ENCODE data around the gene TPMT.
A peak's percentile ranks its signal among the peaks of the same experiment; 100 is the strongest.
"Not testable (repeated sequence)": the region's sequence is repeated elsewhere in the genome, so short reads cannot be mapped to it uniquely, and the experiment has no call there.

Gene TPMT

DNA sequence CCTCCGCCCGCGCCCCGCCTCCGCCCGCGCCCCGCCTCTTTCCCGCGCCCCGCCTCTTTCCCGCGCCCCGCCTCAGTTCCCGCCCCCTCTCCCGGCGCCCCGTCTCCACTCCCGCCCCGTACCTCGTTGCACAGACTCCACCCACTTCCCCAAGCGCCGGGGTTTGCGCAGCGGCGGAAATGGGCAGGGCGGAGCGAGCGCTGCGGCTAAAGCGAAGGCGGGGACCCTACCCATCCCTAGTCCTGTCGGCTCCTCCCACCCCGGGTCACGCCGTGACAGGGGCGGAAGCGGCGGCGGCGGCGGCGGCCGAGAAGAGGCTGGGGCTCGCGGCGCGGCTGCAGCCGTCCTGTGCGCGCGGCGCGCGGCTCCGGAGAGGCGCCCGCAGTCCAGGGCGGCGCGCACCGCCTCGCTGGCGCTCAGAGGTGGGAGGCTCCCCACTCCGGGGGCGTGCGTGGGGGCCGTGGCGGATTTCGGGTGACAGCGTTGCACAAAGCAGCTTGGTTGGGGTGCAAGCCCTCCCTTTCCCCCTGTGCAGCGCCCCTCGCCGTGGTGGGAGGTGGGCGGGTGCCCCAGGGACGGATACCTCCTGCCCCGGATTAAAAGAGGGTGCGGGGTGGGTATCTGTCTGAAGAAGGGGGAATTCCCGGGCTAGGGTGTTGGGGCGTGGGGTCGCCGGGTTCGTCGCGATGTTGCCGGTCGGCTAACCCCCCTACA lies 430 bp upstream of the TPMT start, which contains the start of gene KDM1B:
TSS of gene KDM1B (plus strand) at position 273 of the 714 bp plus-strand sequence. CDS start 4,474 bp downstream, outside the sequence.
- peak; percentile 95 for DNase-seq

DNA sequence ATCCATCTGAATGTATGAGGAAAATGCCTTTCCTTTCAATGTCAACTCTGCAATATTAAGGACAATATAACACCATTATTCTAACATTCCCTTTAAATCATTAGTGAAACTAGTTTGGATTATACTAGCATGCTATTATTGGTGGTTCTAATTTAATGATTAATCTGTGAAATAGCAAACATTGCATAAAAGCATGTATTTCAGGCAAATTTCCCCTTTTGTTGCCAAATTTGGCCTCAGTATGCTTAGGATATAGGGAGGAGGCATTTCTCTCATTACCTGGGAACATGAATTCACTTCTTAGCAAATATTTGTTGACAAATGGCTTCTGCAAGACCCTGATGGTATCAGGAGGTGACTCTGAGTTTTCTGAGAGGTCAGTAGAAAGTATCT lies 1.6 kb downstream of the TPMT start:
- DNase-seq, result no peak

DNA sequence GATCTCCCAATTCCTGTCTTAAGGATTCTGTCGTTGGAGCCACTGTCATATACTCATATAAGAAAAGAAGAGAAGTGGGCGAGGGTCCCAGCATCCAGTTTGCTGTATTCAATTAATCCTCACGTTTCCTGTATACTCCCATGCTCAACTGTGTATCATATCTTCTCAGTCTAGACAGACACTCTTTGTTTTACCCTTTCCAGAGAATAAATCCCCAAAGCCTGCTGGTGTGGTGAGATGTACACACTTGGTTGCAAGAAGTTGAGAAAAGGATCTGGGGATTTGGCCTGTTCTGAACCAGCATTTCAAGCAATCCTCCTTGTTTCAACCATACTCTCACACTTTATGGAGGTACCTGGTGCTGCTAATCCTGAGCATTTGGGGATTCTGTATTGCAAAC lies 3.1 kb downstream of the TPMT start:
- no peak for DNase-seq

DNA sequence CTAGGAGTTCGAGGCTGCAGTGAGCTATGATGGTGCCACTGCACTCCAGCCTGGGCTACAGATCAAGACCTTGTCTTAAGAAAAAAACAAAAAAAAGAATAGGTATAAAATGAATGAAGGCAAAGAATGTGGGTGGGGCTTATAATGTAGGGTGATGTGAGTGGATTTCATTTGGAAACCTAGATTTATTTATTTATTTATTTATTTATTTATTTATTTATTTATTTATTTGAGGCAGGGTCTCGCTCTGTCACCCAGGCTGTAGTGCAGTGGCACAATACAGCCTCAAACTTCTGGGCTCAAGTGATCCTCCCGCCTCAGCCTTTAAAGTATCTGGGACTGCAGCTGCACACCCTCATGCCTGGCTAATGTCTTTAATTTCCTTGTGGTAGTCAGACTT lies 3.5 kb downstream of the TPMT start:
- DNase-seq, result not testable (repeated sequence)

DNA sequence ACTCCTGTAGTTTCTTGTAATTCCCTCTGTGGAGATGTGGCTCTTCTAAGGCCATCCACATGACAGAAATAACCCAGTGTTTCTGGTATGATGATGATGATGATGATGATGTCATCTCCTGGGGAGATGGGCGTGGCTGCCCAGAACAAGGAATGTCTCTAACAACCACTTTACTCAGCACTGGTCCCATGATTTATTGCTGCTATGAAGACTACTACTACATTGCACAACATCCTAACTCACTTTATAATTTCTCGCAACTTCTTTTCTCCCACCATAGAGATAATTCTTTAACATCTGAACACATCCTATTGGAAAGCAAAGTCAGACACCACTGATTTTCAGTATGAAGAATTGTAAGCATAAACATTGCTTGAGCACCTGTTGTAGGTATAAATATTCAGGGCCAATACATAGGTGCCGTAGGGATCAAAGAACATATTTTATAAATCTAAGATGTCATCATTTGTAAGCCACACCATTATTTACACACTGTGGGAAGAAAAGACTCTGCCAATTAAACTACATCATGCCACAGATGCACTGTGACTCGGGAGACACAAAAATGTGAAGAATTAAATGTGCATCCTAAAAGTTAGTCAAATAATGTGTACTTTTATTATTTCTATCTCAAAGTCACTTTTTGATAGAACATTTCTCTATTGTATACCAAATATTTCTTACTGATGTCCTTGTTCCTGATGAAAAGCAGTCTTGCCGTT lies 6.4 kb downstream of the TPMT start:
- DNase-seq, result peak; percentile 90

DNA sequence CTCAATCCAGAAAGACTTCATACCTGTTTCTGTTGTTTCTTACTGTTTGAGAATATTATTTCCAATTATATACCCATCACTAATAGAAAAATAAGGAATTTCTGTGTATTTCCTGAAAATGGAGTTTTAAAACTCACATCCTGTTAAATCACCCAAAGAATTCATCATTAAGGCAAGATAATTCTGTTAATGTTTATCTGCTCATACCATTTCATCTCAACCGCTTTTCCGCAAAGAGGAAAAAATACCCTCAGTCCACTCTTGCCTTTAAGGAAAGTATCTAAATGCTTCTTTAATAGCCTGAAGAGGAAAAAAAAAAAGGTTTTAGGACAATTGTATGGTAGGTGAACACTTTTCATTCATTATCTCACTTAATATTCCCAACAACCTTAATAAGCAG lies 7.3 kb downstream of the TPMT start:
- DNase-seq, result peak; percentile 51

DNA sequence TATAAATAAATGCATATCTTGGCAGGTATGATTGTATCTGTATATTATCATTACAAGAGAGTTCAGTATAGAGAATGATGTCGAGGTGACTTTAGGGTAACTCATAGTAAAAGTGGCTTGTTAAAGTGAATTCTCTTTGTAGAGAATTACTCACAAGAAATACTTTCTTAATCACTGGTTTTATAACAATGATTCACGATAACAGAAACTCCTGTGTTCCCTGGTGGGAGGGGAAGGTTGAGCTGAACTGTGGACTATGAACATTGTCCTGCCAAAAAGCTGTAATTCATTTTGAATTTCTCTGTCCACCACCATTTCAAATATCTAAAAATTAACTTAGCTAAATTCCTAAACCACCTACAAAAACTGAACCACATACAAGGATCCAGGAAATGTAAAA lies 7.7 kb downstream of the TPMT start:
- peak; percentile 74 for DNase-seq

DNA sequence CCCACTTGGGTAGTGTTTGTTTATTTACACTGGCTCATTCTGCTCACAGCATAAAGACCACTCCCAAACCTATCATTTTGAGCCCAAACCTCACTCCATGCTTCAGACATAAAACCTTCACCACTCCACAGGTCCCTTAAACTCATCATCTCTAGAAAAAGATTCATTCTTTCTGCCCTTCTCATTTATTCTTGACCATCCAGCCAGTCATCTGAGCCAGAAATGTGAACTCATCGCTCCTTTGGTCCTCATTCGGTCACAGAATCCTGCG lies 12.4 kb downstream of the TPMT start:
- no peak for DNase-seq

DNA sequence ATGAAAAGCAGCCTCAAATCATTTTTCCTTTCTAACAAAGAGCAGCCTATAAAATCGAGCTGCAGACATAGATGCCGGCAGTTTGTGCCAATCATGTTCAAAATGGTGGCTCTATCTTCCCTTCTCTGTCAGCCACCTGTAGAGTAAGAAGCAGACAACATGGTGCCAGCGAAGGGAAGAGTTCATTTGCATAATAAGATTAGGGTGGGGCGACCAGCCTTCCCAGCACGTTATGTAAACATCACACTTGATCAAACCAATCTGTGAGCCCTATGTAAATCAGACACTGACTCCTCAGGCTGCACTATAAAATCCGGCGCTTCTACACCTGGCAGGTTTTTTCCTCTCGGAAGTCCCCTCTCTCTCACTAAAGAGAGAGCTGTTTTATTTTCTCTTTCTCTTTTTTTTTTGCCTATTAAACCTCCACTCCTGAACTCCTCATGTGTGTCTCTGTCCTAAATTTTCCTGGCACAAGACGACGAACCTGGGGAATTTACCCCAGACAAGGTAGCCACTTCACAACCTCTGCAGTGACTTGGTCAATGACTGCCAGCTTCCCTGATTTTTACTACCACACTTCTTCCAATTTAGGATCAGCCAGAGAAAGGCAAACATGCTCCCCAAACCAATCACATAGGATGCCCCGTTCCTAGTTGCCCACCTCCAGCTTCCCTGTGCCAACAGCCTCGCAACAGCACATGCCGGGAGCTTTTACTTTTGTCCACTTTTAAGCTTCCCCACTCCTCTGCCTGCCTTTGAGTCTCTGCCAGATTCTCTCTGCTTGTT lies 12.9 kb downstream of the TPMT start:
- DNase-seq, result no peak

DNA sequence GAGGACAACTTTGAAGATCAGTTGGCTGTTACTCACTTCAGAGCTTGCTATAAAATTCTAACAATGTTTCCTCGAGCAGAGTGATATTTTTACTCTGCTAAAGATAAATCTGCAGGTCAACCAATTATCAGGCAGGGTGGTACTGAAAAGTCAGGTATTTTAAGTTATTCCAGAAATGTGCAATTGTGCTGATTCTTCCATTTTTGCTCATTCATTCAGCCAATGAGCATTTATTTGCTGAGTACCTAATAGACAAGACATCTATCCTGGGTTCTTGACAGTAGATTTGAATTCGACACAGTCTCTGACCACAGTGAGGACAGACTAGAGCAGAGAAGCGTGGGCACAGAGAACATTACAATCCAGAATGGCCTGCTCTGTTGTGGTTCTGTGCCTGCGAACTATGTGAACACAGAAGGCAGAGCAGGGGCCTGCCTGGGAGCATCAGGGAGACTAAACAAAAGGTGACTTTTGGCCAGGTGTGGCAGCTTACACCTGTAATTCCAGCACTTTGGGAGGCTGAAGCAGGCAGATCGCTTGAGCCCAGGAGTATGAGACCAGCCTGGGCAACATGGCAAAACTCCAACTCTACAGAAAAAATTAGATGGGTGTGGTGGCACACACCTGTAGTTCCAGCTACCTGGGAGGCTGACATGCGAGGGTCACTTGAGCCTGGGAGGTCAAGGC lies 14.8 kb downstream of the TPMT start:
- no peak for DNase-seq

DNA sequence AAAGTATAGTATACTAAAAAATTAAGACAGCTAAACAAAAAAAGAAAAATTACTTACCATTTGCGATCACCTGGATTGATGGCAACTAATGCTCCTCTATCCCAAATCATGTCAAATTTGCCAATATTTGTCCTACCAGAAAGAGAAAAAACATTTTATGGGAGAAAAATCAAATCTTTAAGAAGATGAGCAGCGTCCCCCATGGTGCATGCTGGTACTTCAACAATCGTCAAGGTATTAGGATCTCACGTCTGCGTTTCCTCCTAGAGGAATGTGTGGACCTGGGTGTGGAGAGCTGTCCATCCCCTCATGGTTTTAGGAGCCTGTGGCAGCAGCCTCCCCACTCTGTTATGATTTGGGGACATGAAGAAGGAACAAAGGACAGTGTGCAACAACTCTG lies 16.0 kb downstream of the TPMT start:
- no peak for DNase-seq

DNA sequence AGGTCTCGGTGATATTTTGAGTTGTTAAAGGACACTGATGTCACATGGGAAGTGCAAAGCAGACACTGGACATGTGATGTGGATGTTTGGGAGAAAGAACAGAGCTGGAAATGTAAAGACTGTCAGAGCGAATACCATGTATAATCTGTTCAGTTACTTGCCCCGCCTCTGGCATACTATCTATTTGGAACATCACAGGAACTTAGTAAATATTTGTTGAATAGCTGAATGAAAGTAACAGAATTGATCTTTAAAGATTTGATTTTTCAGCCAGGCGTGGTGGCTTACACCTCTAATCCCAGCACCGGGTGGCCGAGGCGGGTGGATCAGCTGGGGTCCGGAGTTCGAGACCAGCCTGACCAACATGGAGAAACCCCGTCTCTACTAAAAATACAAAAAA lies 18.6 kb downstream of the TPMT start:
- no peak for DNase-seq

DNA sequence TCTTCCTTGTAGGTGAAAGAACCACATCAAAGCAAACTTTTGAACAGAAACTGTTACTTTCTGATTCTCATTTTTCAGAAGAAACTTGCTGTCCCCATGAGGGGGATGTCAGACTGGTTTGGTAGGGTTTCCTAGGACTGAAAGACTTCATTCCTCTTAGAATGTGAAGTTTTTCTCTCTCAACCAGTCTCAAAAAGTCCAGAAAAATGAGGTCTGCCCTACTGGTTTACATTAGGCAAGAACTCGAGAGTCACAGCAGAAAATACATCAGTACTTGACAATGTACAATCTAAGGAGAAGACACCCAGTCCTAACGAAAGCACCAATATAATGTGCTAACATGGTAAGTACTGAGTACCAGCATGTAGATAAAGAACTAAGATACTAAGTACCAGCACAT lies 19.7 kb downstream of the TPMT start:
- DNase-seq, result no peak

DNA sequence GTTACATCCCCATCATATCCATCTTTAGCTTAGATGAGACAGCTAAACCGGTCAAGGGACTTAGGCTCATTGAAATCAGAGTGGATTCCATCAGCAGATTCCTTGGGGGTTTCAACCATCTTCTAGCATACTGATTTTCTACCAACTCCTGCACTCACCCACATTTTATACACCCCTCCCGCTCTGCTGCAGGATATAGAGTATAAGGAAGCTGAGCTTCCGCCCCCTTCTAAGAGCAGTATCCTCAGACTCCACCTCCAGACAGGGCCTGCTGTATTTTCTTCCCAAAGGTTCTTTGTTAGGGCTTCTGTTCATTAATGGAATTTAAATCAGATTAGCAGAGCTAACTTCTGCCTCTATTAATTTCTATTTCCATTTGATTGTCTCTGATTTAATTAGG lies 22.5 kb downstream of the TPMT start:
- no peak for DNase-seq

DNA sequence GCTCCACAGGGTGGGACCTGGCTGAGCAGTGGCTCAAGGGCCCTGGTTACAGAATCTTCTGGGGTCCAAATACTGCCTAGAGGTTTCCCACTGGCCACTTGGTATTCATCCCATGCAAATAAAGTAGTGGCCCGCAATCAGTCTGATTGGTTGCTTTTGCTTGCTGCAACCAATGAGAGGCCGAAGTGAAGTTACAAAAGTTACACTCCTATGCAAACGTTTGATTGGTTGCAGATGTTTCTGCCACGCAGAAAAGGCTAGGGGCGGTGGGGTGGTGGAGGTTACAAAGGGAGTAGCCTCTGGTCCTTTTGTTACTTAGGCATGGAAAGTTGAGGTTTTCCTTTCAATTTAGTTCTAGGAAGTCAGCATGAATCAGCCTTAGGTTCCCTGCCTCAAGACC lies 28.8 kb downstream of the TPMT start:
- DNase-seq, result no peak

DNA sequence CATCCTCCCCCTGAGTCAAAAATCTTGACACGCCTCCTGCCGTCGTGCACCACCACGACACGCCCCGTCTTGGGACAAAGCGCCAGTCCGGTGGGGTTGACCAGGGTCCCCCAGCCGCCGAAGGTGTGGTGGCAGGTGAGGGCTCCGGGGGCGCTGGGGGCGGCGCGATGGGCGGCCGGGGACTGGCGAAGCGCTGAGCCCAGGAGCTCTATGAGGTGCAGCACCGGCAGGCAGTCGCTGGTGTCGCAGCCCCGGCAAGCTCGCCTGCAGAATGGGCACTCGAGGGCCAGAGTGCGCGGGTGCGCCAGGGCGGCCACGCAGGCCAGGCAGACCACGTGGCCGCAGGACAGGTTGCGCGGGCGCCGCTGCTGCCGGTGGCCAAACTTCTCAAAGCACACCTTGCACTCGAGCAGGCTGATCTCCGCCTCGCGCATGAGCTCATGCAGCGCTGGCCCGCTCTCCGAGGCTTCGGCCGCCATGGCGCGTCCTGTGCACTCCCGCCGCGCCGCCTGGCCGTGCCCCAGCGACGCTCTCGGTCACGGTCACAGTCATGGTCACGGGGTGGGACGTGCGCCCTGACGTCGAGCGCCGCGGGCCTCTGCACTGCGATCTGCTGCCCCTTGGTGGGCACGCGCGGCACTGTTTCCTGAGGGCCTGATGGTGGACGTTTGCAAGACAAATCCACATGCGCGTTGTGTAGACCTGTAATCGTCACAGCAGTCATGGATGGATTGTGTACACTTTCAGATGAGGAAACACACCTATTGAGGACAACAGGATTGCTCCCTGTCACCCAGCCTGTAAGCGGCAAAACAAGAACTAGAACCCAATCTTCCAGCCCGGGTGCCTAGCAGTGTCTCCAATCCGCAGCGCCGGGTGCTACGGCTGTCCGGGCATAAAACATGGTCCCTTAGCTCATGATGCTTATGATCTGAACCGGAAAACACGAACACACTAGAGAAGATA lies 32.5 kb downstream of the TPMT start, which contains the start of gene NHLRC1:
TSS of gene NHLRC1 (minus strand) at position 550 of the 966 bp plus-strand sequence. CDS start at position 479, 71 bp downstream.
- peak; percentile 67 for DNase-seq

DNA sequence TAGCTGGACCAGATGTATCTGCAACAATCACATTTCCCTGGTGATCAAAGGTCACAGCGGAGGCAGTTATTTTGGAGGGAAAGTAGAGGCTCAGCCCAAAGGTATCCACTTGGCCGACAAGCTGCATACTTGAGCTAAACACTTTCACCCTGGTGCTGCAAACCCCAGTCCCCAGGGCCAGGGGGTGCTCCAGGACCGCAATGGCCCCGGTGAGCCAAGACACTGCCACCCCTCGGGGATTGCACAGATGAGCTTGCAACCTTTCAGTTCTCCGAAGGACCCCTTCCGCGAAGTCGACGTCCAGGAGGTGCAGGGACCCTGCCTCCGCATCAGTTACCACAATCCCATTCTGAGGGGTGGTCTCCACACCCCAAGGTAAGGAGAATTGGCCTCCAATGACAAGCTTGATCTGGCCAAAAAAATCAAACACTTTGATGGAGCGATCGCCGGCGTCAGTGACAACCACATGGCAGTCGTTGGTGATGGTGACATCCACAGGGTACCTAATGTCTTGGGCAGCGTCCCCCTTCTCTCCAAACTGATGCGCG lies 33.2 kb downstream of the TPMT start:
- DNase-seq, result no peak

DNA sequence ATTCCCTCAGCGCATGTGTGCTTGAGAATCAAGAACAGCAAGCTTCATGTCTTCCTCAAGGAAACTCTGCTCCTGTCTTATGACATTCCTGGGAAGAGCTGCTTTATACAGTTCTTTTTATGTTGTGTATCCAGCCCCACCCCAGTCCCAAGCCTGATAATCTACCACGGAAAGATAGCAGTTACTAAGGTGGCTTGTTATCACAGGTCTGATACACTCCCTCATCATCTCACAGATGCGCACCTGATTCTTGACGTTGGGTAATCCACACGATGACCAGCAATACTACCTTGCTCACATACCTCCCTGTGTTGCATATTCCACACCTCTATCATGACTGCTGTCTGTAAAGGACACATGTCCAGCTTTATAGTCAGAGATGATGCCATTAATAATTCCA lies 35.6 kb downstream of the TPMT start:
- DNase-seq, result no peak

DNA sequence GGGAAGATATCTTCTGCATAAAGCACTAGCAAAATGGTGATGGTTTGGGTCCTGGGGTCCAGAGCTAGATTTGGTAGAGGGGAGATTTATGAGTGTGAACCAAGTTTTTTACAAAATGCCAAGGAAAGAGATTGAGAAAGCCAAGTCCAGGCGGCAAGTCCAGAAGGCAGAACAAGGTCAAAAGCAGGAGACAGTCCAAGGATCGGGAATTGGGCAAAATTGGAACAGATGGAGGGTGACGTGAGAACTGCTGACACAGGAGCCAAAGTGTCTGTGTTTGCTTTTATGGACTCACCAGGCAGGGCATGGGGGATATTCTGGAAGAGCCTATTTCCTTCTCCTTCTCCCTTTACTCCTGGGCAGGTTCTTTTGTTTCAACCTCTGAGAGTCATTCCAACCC lies 36.5 kb downstream of the TPMT start:
- no peak for DNase-seq

DNA sequence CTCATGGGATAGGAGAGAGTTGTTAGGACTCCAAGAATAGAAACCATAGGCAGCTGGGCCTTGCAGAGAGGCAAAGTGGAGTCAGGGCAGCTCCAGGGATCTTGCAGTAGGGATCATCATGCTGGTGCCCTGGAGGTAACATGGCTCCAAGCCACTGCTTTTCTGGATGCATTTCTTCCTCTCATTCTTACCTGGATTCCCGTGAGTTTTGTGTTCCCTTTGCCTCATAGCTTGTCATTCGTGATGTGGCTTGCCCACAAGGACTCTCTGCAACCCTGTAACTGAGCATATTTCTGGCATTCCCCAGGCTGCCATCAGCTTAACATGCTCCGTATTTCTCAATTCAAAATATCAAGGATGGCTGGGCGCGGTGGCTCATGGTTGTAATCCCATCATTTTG lies 37.7 kb downstream of the TPMT start:
- DNase-seq, result no peak

DNA sequence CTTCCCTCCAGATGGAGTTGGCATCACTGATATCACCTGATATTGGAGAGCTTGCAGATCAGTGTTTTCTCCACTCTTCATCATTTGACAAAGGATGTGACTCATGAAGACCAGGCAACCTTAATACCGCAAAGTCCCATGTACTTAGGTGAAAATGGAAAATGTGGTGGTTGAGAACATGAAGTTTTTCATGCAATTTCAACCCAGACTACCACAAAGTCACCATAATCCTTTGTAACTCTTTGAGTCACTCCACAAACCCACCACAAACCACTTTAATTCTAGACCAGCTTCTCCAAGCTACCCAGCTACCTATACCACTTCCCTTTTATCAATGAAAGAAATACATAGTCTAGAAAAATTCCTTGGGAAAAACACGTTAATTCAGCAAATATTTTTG lies 39.5 kb downstream of the TPMT start:
- DNase-seq, result no peak

DNA sequence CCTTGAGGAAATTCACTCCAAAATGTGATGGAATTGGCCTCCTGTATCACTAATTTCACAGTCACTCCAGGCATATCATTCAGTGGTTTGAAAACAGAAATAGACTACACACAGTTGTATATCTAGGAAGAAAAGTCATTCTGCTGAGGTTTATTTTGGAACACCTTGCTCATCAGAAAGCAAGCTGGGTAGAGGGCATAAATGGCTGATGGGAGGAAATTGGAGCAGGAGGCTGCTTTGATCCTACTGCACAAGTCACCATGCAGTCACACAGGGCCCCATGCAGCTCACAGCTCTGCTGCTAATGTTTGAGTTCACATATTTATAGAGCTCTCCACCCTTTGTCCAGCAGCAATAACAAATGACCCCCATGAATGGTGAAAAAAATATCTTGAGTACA lies 44.7 kb downstream of the TPMT start:
- no peak for DNase-seq

Data from kidney glomerular epithelial cell (primary cell).